ENCODE results near the gene ZNF691. TPM values are rescaled to one million over a fixed set of nuclear protein-coding genes. Genes with fewer than 3 reads are reported as not detected.
"Not testable (repeated sequence)": the region's sequence is repeated elsewhere in the genome, so short reads cannot be mapped to it uniquely, and the experiment has no call there.

The ZNF691 gene
- total RNA-seq, 1 experiment from 2014 or later: 6.5 TPM

DNA sequence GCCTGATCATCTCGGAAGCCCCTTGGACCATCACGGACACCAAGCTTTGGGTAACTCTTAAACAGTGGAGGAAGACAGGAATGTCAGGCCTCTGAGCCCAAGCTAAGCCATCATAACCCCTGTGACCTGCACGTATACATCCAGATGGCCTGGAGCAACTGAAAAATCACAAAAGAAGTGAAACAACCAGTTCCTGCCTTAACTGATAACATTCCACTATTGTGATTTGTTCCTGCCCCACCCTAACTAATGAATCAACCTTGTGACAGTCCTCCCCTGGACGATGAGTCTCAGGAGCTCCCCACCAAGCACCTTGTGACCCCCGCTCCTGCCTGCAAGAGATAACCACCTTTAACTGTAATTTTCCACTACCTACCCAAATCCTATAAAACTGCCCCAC is 13.0 kb downstream of the ZNF691 start:
- DNase-seq (ENCODE audit: low spot score): not testable (repeated sequence)

- DNase-seq (ENCODE audit: low spot score): no peak
These were observed 14.1 kb downstream of the ZNF691 start for GRCh38 chr1:42860339-42861013.

DNA sequence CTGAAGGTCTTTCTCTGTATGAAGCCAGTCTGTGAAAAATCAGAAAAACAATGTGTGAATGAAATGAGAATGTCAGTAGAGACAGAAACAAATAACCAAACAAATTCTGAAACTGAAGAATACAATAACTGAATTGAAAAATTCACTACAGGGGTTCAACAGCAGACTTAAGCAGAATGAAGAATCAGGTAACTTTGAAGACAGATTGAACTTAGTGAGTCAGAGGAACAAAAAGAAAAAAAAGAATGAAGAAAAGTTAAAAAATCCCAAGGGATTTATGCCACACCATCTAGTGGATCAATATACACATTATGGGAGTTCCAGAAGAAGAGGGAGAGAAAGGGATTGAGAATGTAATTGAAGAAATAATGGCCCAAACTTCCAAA is 14.6 kb downstream of the ZNF691 start:
- no peak for DNase-seq (ENCODE audit: low spot score)

DNA sequence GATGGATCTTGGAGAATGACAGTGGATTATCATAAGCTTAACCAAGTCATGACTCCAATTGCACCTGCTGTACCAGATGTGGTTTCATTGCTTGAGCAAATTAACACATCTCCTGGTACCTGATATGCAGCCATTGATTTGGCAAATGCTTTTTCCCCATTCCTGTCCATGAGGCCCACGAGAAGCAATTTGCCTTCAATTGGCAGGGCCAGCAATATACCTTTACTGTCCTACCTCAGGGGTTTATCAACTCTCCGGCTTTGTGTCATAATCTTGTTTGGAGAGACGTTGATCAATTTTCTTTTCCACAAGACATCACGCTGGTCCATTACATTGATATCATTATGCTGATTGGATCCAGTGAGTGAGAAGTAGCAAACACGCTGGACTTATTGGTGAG is 20.1 kb downstream of the ZNF691 start:
- no peak for DNase-seq (ENCODE audit: low spot score)

- DNase-seq (ENCODE audit: low spot score): not testable (repeated sequence)
These were observed 22.1 kb downstream of the ZNF691 start for GRCh38 chr1:42868466-42868865.

DNA sequence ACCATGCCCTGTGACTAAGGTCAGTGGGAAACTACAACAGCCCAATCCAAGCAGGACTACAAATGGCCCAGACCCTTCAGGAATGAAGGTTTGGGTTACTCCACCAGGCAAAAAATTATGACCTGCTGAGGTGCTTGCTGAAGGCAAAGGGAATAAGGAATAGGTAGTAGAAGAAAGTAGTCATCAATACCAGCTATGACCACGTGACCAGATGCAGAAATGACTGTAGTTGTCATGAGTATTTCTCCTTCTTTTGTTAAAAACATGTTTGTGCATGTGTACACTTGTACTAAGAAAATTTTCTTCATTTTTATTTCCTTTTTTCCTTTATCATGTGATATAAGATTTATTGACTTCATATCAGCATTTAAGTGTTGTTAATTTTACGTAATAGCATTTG is 22.8 kb downstream of the ZNF691 start:
- not testable (repeated sequence) for DNase-seq (ENCODE audit: low spot score)

DNA sequence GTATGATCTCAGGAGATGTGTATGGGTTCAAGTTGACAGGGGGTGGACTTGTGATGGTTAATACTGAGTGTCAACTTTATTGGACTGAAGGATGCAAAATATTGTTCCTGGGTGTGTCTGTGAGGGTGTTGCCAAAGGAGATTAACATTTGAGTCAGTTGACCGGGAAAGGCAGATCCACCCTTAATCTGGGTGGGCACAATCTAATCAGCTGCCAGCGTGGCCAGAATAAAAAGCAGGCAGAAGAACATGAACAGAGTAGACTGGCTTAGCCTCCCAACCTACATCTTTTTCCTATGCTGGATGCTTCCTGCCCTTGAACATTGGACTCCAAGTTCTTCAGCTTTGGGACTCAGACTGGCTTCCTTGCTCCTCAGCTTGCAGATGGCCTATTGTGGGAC is 23.3 kb downstream of the ZNF691 start:
- not testable (repeated sequence) for DNase-seq (ENCODE audit: low spot score)

DNA sequence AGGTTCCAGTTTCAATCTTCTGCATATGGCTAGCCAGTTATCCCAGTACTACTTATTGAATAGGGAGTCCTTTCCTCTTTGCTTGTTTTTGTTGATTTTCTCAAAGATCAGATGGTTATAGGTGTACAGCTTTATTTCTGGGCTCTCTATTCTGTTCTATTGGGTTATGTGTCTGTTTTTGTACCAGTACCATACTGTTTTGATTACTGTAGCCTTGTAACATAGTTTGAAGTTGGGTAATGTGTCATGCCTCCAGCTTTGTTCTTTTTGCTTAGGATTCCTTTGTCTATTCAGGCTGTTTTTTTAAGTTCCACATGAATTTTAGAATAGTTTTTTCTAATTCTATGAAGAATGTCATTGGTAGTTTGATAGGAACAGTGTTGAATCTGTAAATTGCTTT is 26.7 kb downstream of the ZNF691 start:
- not testable (repeated sequence) for DNase-seq (ENCODE audit: low spot score)

- no peak for DNase-seq (ENCODE audit: low spot score)
These were observed 27.3 kb downstream of the ZNF691 start for GRCh38 chr1:42873670-42874069.

DNA sequence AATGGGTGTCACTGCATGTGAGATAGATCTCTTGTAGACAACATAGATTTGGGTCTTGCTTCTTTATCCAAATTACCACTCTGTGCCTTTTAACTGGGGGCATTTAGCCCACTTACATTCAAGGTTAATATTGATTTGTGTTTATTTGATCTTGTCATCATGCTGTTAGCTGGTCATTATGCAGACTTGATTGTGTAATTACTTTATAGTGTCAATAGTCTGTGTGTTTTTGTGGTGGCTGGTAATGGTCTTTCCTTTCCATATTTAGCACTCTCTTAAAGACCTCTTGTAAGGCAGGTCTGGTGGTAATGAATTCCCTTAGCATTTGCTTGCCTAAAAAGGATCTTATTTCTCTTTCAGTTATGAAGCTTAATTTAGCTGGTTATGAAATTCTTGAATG is 29.6 kb downstream of the ZNF691 start:
- no peak for DNase-seq (ENCODE audit: low spot score)

- DNase-seq (ENCODE audit: low spot score): no peak
These were observed 31.0 kb downstream of the ZNF691 start for GRCh38 chr1:42877380-42877779.

DNA sequence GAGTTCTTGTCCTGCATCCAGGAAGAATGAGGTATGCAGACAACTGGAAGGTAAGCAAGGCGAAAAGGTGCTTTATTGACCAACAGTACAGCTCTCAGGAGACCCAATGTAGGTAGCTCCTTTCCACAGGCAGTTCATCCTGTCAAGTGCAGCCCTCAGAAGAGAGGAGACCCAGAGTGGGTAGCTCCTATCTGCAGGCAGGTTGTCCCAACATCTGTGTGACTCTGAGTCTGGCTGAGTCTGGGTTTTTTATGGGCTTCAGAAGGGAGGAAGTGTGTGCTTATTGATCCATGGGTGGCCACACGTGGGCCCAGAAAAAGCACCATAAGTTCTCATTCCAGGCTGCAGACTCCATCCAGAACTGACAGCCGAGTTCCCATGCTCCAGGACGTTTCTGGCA is 34.0 kb downstream of the ZNF691 start:
- no peak for DNase-seq (ENCODE audit: low spot score)

- no peak for DNase-seq (ENCODE audit: low spot score)
These were observed 39.8 kb downstream of the ZNF691 start for GRCh38 chr1:42886046-42886739.

DNA sequence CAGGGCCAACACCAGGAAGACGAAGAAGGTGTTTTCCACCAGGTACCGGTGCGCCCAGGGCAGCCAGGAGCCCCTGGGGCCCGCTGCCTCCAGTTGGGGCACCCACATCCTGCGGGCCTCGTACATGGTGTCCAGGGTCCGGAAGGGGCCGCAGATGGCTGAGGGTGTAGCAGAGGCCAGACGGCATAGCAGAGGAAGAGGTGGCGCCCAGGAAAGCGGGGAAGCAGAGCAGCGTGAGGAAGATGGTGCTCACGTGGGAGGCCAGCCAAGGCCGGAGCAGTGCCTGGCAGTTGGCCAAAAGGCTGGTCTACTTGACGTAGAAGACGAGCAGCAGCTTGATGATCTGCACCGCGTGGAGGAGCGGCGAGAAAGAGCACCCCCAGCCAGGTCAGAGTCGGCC is 40.4 kb downstream of the ZNF691 start:
- DNase-seq (ENCODE audit: low spot score): no peak

DNA sequence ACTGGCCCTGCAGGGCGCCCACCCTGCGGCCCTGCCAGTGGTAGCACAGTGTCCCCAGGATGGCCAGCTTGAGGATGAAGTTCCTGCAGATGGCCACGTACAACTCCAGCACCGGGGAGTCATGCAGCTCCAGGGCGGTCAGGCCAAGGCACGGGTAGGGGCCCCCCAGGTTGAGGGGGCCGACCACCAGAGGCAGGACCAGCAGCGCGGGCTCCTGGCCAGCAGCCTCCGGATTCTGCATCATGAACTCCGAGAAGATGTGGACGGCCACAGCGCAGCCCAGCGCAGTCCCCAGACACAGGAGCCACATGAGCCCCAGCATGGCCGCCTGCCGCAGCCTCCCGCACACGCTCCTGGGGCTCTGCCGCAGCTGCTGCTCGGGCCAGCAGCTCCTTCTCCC is 41.0 kb downstream of the ZNF691 start:
- DNase-seq (ENCODE audit: low spot score): no peak

DNA sequence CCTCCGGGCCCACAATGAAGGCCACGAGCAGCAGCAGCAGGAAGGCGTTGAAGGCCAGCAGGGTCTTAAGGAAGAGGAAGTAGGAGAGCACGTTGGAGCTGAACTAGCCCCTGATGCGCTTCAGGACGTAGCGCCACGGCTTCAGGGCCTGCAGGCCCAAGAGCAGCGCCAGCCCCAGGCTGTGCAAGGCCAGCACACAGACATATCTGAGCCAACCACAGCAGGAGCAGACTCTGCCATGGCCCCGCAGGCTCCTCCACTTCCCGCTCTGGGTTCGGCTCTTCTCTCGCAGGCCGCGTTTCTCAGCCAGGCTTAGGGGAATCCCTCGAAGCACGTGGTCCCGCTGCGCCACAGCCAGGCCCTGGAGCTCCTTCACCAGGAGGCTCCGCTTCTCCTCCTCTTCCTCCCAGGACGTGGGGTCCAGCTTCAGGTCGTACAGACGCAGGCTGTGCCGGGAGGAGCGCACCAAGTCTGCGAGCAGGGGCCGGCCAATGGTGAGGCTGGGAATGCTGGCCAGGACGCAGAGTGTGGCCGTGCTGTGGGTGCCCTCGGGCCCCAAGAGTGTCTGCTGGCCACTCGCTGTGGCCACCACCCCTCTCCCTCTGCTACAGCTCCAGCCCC is 41.7 kb downstream of the ZNF691 start:
- DNase-seq (ENCODE audit: low spot score): no peak

DNA sequence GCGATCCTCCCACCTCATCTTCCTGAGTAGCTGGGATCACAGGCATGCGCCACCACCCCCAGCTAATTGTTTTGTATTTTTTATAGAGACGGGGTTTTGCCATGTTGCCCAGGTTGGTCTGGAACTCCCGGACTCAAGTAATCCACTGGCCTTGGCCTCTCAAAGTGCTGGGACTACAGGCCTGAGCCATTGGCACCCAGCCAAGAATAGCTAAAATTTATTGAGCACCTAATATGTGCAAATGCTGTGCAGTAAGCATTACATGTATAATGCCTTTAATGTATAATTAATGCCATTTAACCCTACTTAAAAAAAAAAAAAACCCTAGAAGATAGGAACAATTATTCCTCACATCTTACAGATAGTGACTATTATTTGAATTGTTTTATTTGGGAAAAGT is 42.9 kb downstream of the ZNF691 start:
- DNase-seq (ENCODE audit: low spot score): no peak

GRCh38 chr1:42891465-42892138 is 45.2 kb downstream of the ZNF691 start:
- DNase-seq (ENCODE audit: low spot score): no peak

GRCh38 chr1:42899960-42900359 is 53.5 kb downstream of the ZNF691 start:
- not testable (repeated sequence) for DNase-seq (ENCODE audit: low spot score)
